HT-29 (cell line): ENCODE measurements around the gene ALDOA. TPM values are rescaled to one million over a fixed set of nuclear protein-coding genes. Genes with fewer than 3 reads are reported as not detected.
"Not testable (repeated sequence)": the region's sequence is repeated elsewhere in the genome, so short reads cannot be mapped to it uniquely, and the experiment has no call there.

Source experiments
- DNase-seq: peaks from one replicate; pipeline ENCODE4 v3.0.0-alpha.2; 2015; ENCODE audit warnings: low spot score
- total RNA-seq: library from RNA; depleted of rRNA; stranded (reverse); fragments of >200 nt; shearing (Covaris generic); gene quantifications from 2 replicates; pipeline ENCODE4 v1.2.3, GENCODE V29; 2014

The ALDOA gene
- total RNA-seq, 1 experiment from 2014 or later: 1,983 TPM

GRCh38 chr16:30040690-30041089 lies 24.9 kb upstream of the ALDOA start:
- not testable (repeated sequence) for DNase-seq

GRCh38 chr16:30041841-30042240 lies 23.7 kb upstream of the ALDOA start:
- DNase-seq: peak; percentile 62

- no peak for DNase-seq
Measured at GRCh38 chr16:30046178-30046577, 19.4 kb upstream of the ALDOA start.

GRCh38 chr16:30046588-30046987 lies 19.0 kb upstream of the ALDOA start:
- DNase-seq: no peak

GRCh38 chr16:30049871-30050270 lies 15.7 kb upstream of the ALDOA start:
- DNase-seq: no peak

GRCh38 chr16:30051518-30051917 lies 14.0 kb upstream of the ALDOA start:
- DNase-seq: no peak

GRCh38 chr16:30052671-30053372 lies 12.7 kb upstream of the ALDOA start:
- peak; percentile 91 for DNase-seq

GRCh38 chr16:30053376-30054015 lies 12.1 kb upstream of the ALDOA start:
- peak; percentile 35 for DNase-seq

GRCh38 chr16:30054451-30054850 lies 11.1 kb upstream of the ALDOA start:
- DNase-seq: no peak

- DNase-seq: peak; percentile 59
Measured at GRCh38 chr16:30054959-30055553, 10.5 kb upstream of the ALDOA start.

- no peak for DNase-seq
Measured at GRCh38 chr16:30060346-30060745, 5.2 kb upstream of the ALDOA start.

GRCh38 chr16:30060836-30061554 lies 4.6 kb upstream of the ALDOA start:
- DNase-seq: no peak

- no peak for DNase-seq
Measured at GRCh38 chr16:30063278-30063892, 2.2 kb upstream of the ALDOA start.

- DNase-seq: peak; percentile 68
Measured at GRCh38 chr16:30063893-30064728, 1.4 kb upstream of the ALDOA start.

- no peak for DNase-seq
Measured at GRCh38 chr16:30064729-30065101, 845 bp upstream of the ALDOA start.

- no peak for DNase-seq
Measured at GRCh38 chr16:30065943-30066760, 592 bp downstream of the ALDOA start.

- no peak for DNase-seq
Measured at GRCh38 chr16:30066761-30067583, 1.4 kb downstream of the ALDOA start.

GRCh38 chr16:30067584-30067916 lies 2.0 kb downstream of the ALDOA start:
- DNase-seq: no peak

- DNase-seq: no peak
Measured at GRCh38 chr16:30068333-30068732, 2.8 kb downstream of the ALDOA start.
